BJ (cell line): Measurements from ENCODE around the gene CLCNKB. TPM values are rescaled to one million over a fixed set of nuclear protein-coding genes. Genes with fewer than 3 reads are reported as not detected.
"Not testable (repeated sequence)": the region's sequence is repeated elsewhere in the genome, so short reads cannot be mapped to it uniquely, and the experiment has no call there.

ENCODE experiments used
- CTCF ChIA-PET: fragments of 350-600 bp; formaldehyde crosslinking; extraction: SDS; loops from one replicate; lab custom pipeline; 2021; ENCODE audit warnings: antibody characterized with exemption, inconsistent platforms; lab: Yijun Ruan, JAX
- POLR2A ChIA-PET: fragments of 300-600 bp; sonication (Branson Sonifier 250); formaldehyde crosslinking; extraction: SDS; loops from one replicate; lab custom pipeline; 2021; ENCODE audit warnings: antibody characterized with exemption; lab: Charles Lee
- DNase-seq: peaks from one replicate; pipeline ENCODE4 v3.0.0-alpha.2; 2011; ENCODE audit warnings: low read depth
- H3K27me3 ChIP-seq: 2 replicates; pipeline ENCODE4 v1.6.0; 2011; ENCODE audit warnings: low read length; ENCODE audit not compliant: control insufficient read depth, insufficient read depth
- H3K36me3 ChIP-seq: 2 replicates; pipeline ENCODE4 v1.5.1; 2011; ENCODE audit warnings: low read length; ENCODE audit not compliant: control insufficient read depth, insufficient read depth
- H3K4me3 ChIP-seq: 2 replicates; pipeline ENCODE4 v1.5.1; 2011; ENCODE audit warnings: low read depth, mild to moderate bottlenecking, control low read depth, low read length
- polyA plus RNA-seq: library from polyadenylated mRNA; depleted of rRNA; stranded (reverse); fragments of >200 nt; gene quantifications from 2 replicates; pipeline ENCODE4 v1.2.3, GENCODE V29; 2011
- TF ChIP-seq, protein P1 (sequence below): IDR thresholded peaks from 2 replicates; pipeline ENCODE4 v1.5.1; 2011; ENCODE audit warnings: low read depth, mild to moderate bottlenecking, control low read depth, inconsistent platforms, low read length, moderate library complexity; ENCODE audit not compliant: insufficient read depth

Gene CLCNKB
- polyA plus RNA-seq, 1 experiment: 0.83 TPM

DNA sequence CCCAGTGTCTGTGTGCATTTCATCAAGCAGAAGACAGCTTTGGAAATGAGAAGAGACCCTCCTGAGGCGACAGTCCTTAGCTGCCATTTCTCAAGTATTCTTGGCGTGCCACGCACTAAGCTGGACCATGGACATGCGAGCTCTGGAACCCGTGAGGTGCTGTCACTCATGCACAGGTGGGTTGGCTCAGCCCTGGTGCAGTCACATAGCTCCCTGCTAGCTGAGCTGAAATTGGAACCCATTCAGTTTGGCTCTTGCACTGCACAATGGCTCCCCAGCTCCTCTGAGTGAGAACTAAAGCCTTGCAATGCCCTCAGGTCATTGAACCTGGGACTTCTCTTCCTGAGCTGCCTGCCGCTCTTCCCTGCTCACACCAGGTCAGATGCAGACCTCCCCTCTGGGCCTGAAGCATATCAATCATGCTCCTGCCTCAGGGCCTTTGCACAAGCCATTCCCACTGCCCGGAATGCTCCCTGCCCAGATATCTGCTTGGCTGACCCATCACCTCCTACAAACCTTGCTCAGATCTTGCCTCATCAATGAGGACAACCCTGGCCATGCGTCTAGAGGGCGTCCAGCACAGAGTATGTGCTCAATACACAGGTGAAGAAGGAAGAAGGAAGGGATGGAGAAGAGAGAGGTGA lies 45.8 kb upstream of the CLCNKB start:
- no peaks in the 10 kb centered on the region for H3K36me3 ChIP-seq
- CTCF ChIA-PET: interaction anchor here (0.8 to 3.4 kb wide), 7 partner anchors 11 to 209 kb away, joined by 3 to 15 read pairs (median 4); no protein-coding TSS in a partner anchor
- POLR2A ChIA-PET: no interaction called here
- DNase-seq: no peak
- no peak overlapping the region for H3K4me3 ChIP-seq
- H3K27me3 ChIP-seq: peaks cover 3% of the 10 kb centered on the region
- TF ChIP-seq, protein P1, sequence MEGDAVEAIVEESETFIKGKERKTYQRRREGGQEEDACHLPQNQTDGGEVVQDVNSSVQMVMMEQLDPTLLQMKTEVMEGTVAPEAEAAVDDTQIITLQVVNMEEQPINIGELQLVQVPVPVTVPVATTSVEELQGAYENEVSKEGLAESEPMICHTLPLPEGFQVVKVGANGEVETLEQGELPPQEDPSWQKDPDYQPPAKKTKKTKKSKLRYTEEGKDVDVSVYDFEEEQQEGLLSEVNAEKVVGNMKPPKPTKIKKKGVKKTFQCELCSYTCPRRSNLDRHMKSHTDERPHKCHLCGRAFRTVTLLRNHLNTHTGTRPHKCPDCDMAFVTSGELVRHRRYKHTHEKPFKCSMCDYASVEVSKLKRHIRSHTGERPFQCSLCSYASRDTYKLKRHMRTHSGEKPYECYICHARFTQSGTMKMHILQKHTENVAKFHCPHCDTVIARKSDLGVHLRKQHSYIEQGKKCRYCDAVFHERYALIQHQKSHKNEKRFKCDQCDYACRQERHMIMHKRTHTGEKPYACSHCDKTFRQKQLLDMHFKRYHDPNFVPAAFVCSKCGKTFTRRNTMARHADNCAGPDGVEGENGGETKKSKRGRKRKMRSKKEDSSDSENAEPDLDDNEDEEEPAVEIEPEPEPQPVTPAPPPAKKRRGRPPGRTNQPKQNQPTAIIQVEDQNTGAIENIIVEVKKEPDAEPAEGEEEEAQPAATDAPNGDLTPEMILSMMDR: no peak

- H3K4me3 ChIP-seq: no peak overlapping the region
- DNase-seq: no peak
- TF ChIP-seq, protein P1: no peak
- ChIA-PET POLR2A (no interaction called here), CTCF (interaction anchor here (1.3 to 3.4 kb wide), 4 partner anchors 10 to 210 kb away, joined by 3 to 15 read pairs (median 13); no protein-coding TSS in a partner anchor)
- no peaks in the 10 kb centered on the region for H3K36me3 ChIP-seq
- H3K27me3 ChIP-seq: peaks cover 3% of the 10 kb centered on the region
Measured at GRCh38 chr1:15998929-15999328, 44.7 kb upstream of the CLCNKB start.

DNA sequence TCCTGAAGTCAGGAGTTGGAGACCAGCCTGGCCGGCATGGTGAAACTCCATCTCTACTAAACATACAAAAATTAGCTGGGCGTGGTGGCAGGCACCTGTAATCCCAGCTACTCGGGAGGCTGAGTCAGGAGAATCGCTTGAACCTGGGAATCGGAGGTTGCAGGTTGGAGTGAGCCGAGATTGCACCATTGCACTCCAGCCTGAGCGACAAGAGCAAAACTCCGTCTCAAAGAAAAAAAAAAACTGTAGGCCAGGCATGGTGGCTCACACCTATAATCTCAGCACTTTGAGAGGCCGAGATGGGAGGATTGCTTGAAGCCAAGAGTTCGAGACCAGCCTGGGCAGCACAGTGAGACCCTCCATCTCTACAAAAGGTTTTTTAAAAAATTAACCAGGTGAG lies 42.3 kb upstream of the CLCNKB start:
- H3K36me3 ChIP-seq, DNase-seq, POLR2A ChIA-PET, H3K27me3 ChIP-seq, H3K4me3 ChIP-seq: not testable (repeated sequence)
- CTCF ChIA-PET: interaction anchor here (1.6 kb wide), 1 partner anchor 210 kb away, joined by 7 read pairs; no protein-coding TSS in a partner anchor

- TF ChIP-seq, protein P1: no peak
- Histone ChIP-seq H3K27me3 (no peaks in the 10 kb centered on the region), H3K4me3 (no peak overlapping the region), H3K36me3 (no peaks in the 10 kb centered on the region)
- POLR2A ChIA-PET: no interaction called here
- CTCF ChIA-PET: interaction anchor here (1.4 to 7.3 kb wide), 3 partner anchors 11 to 213 kb away, joined by 6 to 66 read pairs (median 16); no protein-coding TSS in a partner anchor
- DNase-seq: no peak
Measured at GRCh38 chr1:16005597-16005996, 38.0 kb upstream of the CLCNKB start.

- ChIA-PET POLR2A (no interaction called here), CTCF (interaction anchor here (1.4 to 7.3 kb wide), 3 partner anchors 12 to 214 kb away, joined by 6 to 66 read pairs (median 16); no protein-coding TSS in a partner anchor)
- no peak for DNase-seq
- H3K36me3 ChIP-seq: no peaks in the 10 kb centered on the region
- H3K4me3 ChIP-seq: no peak overlapping the region
- TF ChIP-seq, protein P1: no peak
- H3K27me3 ChIP-seq: no peaks in the 10 kb centered on the region
Measured at GRCh38 chr1:16006010-16006409, 37.6 kb upstream of the CLCNKB start.
